ENCODE measurements around the gene DPT.
"Not testable (repeated sequence)": the region's sequence is repeated elsewhere in the genome, so short reads cannot be mapped to it uniquely, and the experiment has no call there.

Gene DPT

DNA sequence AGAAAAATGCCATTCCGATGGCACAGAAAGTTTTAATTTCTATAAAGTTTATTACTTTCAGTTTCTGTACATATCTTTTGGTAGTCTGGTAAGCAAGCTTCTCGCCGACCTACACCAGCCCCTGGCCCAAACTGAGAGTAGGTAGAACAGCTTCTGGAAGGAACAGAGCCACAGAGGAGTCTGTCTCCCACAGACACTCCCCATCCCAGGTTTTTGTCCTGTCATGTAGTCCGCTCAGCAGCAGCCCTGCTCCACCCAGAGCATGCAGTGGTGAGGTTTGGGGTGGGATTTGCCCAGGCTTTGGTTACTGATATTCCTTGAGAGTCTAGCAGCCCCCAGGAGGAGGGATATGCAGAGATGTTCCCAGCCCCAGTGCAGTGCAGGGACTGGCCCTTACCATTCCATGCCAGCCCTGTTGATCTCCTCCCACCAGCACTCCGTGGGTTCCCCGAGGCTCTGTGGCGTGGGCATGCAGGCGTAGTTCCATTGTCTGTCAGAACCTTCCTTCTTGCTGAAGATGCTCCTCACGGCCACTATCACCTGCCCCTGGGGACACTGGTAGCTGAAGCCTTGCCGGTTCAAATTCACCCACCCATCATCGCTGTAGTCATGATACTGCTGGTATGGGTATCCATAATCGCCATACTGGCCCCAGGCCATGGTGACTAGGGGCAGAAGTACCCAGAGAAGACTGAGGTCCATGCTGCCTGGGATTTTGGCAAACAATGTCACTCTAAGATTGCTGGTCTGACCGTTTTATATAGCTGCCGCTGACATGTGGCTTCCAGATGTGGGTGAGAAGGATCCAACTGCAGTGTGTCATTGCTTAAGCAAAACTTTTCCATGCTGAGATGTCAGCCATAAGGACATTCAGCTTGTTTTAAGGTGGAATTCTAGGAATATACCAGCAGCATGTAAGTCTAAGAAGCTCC lies at the start of gene DPT:
Gene DPT, minus strand, starts transcription at position 734 of the 932 bp plus-strand sequence. Its CDS starts 32 bp downstream, at position 702.
- DNase-seq (ENCODE audit: low read depth in 3 of 3) = no peak

GRCh38 chr1:168775366-168775765 lies 46.4 kb upstream of the DPT start:
- no peak for DNase-seq (ENCODE audit: low read depth in 3 of 3)

DNA sequence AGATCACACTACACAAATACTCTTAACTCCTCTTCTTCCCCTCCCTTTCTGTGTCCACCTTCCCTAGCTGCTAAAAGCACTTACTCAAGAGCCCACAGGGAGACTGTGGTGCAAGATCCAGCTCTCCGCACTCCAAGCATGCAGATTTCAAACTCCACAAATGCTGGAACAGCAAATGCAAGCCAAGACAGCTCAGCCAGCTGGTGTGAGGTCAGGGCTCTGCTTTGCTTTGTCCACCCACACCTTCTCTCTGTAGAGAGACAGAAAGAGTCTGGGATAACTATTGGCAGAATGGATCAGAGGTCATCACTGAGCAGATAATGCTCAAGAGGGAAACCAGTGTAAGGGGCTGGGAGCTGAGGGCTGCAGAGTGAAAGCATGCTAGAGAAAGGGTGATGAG lies 45.2 kb upstream of the DPT start:
- DNase-seq (ENCODE audit: low read depth in 3 of 3) = no peak

DNA sequence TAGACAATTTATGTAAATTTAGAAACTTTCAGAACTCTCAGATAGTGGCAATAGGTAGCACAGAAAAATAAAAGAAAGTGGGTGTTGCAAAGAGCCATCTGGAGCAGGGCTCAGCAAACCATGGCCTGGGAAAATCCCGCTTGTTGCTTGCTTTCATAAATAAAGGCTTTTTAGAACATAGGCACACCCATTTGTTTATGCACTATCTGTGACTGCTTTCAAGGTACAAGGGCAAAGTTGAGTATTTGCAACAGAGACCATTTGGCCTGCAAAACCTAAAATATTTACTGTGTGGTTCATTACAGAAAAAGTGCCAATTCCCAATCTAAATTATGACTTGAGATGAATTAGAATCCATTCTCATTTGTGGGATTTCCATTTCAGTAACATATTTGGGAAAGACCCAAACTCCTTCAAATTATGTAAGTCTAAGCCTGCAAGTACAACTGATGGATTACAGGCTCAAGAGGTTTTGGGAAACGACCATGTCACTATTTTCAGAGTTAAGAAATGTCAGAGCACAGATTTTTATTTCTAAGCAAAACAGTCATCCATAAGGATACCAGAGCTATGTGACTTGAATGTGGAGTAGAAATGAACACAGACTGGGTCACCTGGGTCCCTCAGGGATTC lies 43.5 kb upstream of the DPT start:
- DNase-seq (ENCODE audit: low read depth in 3 of 3) = no peak

DNA sequence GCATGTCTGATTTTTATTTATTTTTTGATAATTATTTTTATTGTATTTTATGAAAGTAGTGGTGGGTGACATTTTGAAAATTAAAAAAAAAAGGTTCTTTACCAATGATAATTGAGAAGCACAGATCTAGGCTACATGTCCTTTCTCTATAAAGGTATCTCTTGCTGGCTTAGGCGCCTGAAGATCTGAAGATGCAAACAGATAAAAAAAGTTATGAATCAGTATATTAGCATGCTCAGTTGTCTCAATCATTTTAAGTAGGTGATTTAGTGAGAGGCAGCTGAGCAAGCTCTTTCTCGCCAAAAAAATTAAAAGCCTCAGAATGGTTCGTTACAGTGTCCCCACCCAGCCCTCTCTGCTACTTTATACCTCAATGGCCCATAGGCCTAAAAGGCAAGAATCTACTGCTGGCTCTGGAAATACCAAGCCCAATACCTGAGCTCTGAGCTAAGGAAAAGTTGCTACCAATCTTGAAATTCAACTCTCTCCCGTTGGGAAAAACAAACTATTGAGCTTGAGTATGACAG lies 42.2 kb upstream of the DPT start:
- DNase-seq (ENCODE audit: low read depth in 3 of 3) = no peak

DNA sequence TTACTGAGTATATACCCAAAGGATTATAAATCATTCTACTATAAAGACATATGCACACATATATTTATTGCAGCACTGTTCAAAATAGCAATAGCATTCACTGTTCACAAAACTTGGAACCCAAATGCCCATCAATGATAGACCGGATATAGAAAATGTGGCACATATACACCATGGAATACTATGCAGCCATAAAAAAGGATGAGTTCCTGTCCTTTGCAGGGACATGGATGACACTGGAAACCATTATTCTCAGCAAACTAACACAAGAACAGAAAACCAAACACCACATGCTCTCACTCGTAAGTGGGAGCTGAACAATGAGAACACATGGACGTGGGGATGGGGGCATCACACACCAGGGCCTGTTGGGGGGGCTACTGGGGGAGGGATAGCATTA lies 40.9 kb upstream of the DPT start:
- DNase-seq (ENCODE audit: low read depth in 3 of 3) = not testable (repeated sequence)

- no peak for DNase-seq (ENCODE audit: low read depth in 3 of 3)
Observed at GRCh38 chr1:168767894-168768584, 39.0 kb upstream of the DPT start.

DNA sequence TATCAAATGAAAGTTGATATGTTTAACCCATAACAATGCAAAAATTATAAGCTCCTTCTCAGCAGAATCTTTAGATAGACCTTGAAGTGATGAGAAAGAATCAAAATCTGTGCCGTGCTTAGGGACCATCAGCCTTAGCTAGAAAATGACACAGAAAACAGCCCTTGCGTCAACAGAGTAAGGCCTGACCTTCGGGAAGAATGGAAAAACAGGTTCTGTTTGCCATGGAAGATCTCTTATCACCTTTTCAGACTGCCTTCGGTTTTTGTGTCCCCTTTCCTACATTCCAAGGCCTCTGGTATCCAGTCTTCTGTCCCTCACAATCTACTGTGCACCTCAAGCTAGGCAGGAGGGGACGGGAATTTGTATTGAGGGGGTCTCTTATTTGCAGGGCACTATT lies 37.6 kb upstream of the DPT start:
- no peak for DNase-seq (ENCODE audit: low read depth in 3 of 3)

DNA sequence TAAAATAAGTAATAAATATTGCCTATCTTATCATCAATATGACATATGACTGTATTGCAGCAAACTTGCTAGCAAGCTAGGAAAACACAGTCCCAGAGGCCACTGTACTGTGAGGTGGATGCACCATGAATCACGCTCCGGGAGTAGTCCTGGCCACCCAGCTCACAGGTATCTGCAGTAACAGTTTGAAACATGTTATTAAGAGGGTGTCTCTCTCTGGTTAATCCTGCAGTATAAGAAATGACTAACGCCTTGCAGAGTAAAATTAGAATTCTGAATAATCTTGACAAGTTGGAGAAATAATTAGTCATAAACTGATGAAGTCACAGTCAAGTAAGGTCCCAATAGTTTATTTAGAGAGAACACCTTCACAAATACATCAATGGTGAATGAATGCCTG lies 34.0 kb upstream of the DPT start:
- DNase-seq (ENCODE audit: low read depth in 3 of 3) = no peak

- DNase-seq (ENCODE audit: low read depth in 3 of 3) = no peak
Observed at GRCh38 chr1:168762473-168762872, 33.5 kb upstream of the DPT start.

GRCh38 chr1:168760781-168761180 lies 31.8 kb upstream of the DPT start:
- DNase-seq (ENCODE audit: low read depth in 3 of 3) = no peak

DNA sequence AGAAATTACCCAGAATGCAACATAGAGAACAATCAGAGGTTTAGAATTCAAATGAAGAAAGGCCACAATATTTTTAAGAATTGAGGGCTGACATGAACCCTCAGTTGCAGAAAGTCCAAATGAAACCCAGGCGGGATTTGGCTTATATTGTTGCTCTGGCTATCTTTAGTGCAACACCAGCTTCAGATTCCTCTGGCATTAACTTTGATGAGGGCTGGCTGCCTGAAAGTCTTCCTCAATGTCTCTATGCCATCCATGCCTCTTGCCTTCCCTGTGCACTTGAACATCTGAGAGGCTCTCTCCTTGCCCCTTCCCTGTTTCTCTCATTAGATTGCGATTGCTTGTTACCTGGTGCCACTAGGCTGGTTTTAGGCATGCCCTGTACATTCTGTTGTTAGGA lies 31.2 kb upstream of the DPT start:
- DNase-seq (ENCODE audit: low read depth in 3 of 3) = no peak

- DNase-seq (ENCODE audit: low read depth in 3 of 3) = no peak
Observed at GRCh38 chr1:168759077-168759476, 30.1 kb upstream of the DPT start.

DNA sequence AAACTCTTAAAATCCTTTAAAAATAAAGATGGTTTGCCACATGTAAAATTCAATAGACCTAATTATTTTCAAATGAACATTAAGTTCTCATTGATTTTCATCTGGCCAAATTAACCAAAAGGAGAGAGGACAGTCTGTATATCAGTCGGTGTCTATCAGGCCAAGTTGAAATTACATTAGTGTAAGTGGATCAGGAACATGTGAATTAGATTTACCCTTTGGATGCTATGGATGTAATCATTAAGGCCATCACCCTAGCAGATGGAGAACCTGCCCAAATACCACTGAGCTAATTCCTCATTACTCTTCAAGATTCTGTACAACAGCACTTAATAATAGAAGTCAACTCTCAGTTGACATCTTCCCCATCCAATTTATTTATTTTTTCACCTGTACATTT lies 29.5 kb upstream of the DPT start:
- no peak for DNase-seq (ENCODE audit: low read depth in 3 of 3)

DNA sequence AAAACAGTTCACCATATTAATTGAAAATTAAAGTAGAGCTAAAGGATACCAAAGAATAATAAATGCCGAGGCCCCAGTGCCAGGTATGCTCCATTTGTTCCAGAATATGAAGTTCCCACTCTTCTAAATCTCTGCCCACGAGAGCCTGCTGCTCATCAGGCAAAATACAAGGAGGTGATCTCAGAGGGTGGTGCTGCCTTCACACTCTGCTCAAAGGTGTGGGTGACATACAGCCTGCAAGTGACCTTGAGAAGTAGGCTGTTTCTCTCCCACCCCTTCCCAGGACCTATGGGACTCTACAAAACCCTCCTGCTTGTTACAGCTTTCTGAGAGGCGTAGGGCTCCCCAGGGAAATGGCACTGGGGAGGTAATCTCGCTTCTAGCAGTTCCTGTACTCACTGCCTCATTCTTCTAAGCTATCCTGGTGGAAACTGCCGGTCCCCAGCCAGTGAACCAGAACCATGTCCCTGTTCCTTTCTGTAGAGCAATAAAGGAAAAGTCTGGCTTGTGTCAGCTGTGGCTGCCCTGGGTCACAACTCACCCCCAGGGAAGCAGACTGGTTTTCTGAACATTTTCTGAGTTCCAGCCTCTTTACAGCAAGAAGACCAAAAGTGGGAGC lies 26.9 kb upstream of the DPT start:
- no peak for DNase-seq (ENCODE audit: low read depth in 3 of 3)

GRCh38 chr1:168752171-168752832 lies 23.3 kb upstream of the DPT start:
- no peak for DNase-seq (ENCODE audit: low read depth in 3 of 3)

DNA sequence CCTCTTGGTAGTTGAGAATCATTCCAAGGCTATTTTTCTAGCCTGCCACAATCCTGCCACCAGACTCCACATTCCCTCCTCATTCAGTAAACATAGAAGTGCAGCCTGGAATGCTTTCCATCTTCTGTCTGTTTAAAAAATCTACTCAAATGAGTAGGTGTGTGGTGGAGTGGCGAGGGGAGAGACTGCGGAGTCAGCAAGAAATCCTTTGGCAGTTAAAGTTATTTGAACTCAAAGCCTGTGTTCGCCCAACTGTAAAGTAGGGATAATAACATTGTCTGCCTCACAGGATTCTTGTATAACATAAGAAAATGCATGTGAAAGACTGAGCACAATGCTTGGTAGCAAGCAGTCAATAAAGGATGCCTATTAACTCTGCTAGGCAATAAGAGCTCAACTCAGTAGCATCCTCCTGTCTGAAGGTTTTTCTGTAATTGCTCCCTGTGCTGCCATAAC lies 22.2 kb upstream of the DPT start:
- no peak for DNase-seq (ENCODE audit: low read depth in 3 of 3)

DNA sequence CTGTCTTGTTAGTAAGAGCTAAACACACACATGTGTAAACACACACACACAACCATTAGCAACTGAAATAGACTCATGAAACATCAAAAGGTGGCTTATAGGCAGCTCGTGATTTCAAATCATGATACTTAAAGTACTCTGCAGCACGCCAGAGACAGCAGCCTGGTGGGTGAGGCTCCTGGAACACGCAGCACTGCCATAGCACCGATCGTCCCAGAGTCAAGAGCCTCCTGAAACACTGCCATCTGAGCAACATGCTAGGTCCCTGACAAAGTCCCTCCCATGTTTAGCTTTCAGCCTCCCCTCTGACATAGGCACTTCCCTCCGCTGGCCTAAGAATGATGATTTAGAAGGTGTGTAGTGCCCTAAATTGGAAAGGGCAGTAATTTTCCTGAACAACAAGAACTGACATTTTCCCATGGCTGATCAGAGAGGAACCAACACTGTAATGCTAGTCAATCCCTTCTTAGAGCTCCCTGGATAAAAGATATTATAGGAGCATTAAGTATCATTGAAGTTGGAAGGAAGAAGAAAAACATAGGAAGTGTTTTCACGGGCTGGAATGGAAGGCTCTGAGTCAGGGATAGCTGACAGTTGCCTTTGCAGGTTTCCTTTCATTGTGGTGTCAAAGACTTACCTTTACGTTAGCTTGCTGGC lies 14.1 kb upstream of the DPT start:
- no peak for DNase-seq (ENCODE audit: low read depth in 3 of 3)

GRCh38 chr1:168742386-168742785 lies 13.4 kb upstream of the DPT start:
- DNase-seq (ENCODE audit: low read depth in 3 of 3) = no peak

- DNase-seq (ENCODE audit: low read depth in 3 of 3) = no peak
Observed at GRCh38 chr1:168739908-168740307, 10.9 kb upstream of the DPT start.

- no peak for DNase-seq (ENCODE audit: low read depth in 3 of 3)
Observed at GRCh38 chr1:168736520-168736919, 7.5 kb upstream of the DPT start.
